ENCODE results near the gene RUBCNL.

DNA sequence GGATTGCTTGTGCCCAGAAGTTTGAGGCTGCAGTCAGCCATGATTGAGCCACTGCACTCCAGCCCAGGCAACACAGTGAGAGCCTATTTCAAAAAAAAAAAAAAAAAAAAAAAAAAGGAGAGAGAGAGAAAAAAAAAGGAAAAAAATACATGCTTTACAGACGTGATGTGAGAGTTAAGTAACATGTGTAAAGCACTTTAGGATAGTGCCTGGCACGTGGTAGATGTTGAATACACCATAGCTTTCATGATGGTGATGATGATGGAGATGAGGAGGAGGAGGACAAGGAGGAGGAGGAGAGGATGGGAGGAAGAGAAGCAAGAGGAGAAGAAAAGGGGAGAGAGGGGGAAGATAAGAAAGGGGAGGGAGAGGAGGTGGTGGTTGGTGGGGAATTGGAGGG is 15.1 kb upstream of the RUBCNL start:
- no peak for TF ChIP-seq POLR2A (IDR thresholded peaks at IDR 0.05)
- TF ChIP-seq, protein P1, sequence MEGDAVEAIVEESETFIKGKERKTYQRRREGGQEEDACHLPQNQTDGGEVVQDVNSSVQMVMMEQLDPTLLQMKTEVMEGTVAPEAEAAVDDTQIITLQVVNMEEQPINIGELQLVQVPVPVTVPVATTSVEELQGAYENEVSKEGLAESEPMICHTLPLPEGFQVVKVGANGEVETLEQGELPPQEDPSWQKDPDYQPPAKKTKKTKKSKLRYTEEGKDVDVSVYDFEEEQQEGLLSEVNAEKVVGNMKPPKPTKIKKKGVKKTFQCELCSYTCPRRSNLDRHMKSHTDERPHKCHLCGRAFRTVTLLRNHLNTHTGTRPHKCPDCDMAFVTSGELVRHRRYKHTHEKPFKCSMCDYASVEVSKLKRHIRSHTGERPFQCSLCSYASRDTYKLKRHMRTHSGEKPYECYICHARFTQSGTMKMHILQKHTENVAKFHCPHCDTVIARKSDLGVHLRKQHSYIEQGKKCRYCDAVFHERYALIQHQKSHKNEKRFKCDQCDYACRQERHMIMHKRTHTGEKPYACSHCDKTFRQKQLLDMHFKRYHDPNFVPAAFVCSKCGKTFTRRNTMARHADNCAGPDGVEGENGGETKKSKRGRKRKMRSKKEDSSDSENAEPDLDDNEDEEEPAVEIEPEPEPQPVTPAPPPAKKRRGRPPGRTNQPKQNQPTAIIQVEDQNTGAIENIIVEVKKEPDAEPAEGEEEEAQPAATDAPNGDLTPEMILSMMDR (IDR thresholded peaks at IDR 0.05), result no peak

Data from lower leg skin (tissue), 3 donors.